Fibroblast of skin of back (primary cell): ENCODE results near the gene ARL16.

Experiments used
- DNase-seq: peaks from one replicate; pipeline ENCODE4 v3.0.0-alpha.2; 2013

The ARL16 gene

GRCh38 chr17:81712468-81713003 is 28.9 kb upstream of the ARL16 start:
- DNase-seq: peak; percentile 32

- peak; percentile 72 for DNase-seq
These were observed 28.3 kb upstream of the ARL16 start, which contains the start of gene SLC25A10 for GRCh38 chr17:81711814-81712467. Gene SLC25A10, plus strand, starts transcription at chr17:81712284. Its CDS starts 143 bp downstream, at chr17:81712427.

GRCh38 chr17:81710514-81711308 is 27.1 kb upstream of the ARL16 start:
- no peak for DNase-seq

- DNase-seq: no peak
These were observed 25.2 kb upstream of the ARL16 start for GRCh38 chr17:81708739-81709185.

- DNase-seq: no peak
These were observed 24.4 kb upstream of the ARL16 start for GRCh38 chr17:81707725-81708646.

- DNase-seq: no peak
These were observed 23.4 kb upstream of the ARL16 start for GRCh38 chr17:81706757-81707624.

- no peak for DNase-seq
These were observed 22.6 kb upstream of the ARL16 start for GRCh38 chr17:81706232-81706611.

GRCh38 chr17:81705518-81706231 is 22.1 kb upstream of the ARL16 start:
- DNase-seq: no peak

GRCh38 chr17:81703747-81704654 is 20.4 kb upstream of the ARL16 start:
- no peak for DNase-seq

GRCh38 chr17:81702934-81703746 is 19.5 kb upstream of the ARL16 start, which contains the start of gene MRPL12:
Gene MRPL12, plus strand, starts transcription at chr17:81703367. Its CDS starts 135 bp downstream, at chr17:81703502.
- DNase-seq: peak; percentile 92

GRCh38 chr17:81701288-81702071 is 17.9 kb upstream of the ARL16 start:
- no peak for DNase-seq

- DNase-seq: no peak
These were observed 17.0 kb upstream of the ARL16 start for GRCh38 chr17:81700353-81701287.

GRCh38 chr17:81697261-81698044 is 13.9 kb upstream of the ARL16 start:
- DNase-seq: no peak

GRCh38 chr17:81696218-81696941 is 12.8 kb upstream of the ARL16 start:
- DNase-seq: no peak

- no peak for DNase-seq
These were observed 12.2 kb upstream of the ARL16 start for GRCh38 chr17:81695801-81696200.
